OCI-LY3 (cell line): ENCODE results near the gene MAGI1.

Experiments used
- EZH2phosphoT487 ChIP-seq: fragments of 200-600 bp; shearing (Covaris generic); IDR thresholded peaks from 2 replicates; pipeline ENCODE4 v1.6.1; 2018; ENCODE audit warnings: antibody characterized with exemption, mixed run types, low read depth
- TF ChIP-seq, protein P1 (sequence below): fragments of 200-600, 300-600 bp; sonication (generic); IDR thresholded peaks from 2 replicates; pipeline ENCODE4 v1.5.1; 2014; ENCODE audit warnings: antibody characterized with exemption, low read length, low read depth

DNA sequence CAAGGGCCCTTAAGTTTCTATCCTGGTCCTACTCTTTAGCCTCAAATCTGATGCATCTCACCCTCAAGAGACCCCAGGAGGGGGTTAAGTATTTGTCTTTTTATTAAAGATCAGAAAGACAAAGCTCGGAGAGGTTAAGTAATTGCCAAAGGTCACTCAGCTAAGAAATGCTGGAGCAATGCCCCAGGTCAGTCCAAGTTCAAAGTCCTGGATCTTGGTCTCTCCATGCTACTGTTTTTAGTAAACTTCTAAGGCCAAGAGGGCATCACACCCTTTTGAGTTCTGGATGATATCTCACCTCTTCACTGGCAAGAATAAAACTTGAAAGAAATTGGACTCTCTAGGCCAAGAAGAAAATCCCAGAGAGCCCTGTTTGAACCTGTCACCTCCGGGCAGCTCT is 488.6 kb downstream of the MAGI1 start:
- TF ChIP-seq, protein P1, sequence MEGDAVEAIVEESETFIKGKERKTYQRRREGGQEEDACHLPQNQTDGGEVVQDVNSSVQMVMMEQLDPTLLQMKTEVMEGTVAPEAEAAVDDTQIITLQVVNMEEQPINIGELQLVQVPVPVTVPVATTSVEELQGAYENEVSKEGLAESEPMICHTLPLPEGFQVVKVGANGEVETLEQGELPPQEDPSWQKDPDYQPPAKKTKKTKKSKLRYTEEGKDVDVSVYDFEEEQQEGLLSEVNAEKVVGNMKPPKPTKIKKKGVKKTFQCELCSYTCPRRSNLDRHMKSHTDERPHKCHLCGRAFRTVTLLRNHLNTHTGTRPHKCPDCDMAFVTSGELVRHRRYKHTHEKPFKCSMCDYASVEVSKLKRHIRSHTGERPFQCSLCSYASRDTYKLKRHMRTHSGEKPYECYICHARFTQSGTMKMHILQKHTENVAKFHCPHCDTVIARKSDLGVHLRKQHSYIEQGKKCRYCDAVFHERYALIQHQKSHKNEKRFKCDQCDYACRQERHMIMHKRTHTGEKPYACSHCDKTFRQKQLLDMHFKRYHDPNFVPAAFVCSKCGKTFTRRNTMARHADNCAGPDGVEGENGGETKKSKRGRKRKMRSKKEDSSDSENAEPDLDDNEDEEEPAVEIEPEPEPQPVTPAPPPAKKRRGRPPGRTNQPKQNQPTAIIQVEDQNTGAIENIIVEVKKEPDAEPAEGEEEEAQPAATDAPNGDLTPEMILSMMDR, result no peak
- TF ChIP-seq EZH2phosphoT487, result no peak
